Prostate gland (tissue), 2 donors: Measurements from ENCODE around the gene GPX1. TPM values are rescaled to one million over a fixed set of nuclear protein-coding genes. Genes with fewer than 3 reads are reported as not detected.
"Not testable (repeated sequence)": the region's sequence is repeated elsewhere in the genome, so short reads cannot be mapped to it uniquely, and the experiment has no call there.

Experiments
- DNase-seq: peaks from one replicate; pipeline ENCODE4 v3.0.0-alpha.2; 2019; ENCODE audit warnings: low spot score
- H3K27ac ChIP-seq, 2 donors: fragments of 200-600 bp; sonication (generic); 2 replicates each; pipeline ENCODE4 v1.5.1; 2017 to 2019
- H3K27me3 ChIP-seq: fragments of 200-600 bp; sonication (generic); replicated peaks from 2 replicates; pipeline ENCODE4 v1.5.1; 2019; ENCODE audit not compliant: insufficient read depth
- H3K36me3 ChIP-seq, 2 donors: fragments of 200-600 bp; sonication (generic); 1 replicate in 1 of 2; 2 replicates in 1 of 2; pipeline versions ENCODE4 v1.5.1 to v1.8.1; 2017 to 2019
- H3K4me1 ChIP-seq: fragments of 200-600 bp; sonication (generic); replicated peaks from 2 replicates; pipeline ENCODE4 v1.5.1; 2019
- H3K4me3 ChIP-seq, 2 donors: fragments of 200-600 bp; sonication (generic); 2 replicates each; pipeline ENCODE4 v1.5.1; 2017 to 2019
- H3K9me3 ChIP-seq: fragments of 200-600 bp; sonication (generic); 2 replicates; pipeline ENCODE4 v1.5.1; 2017
- CTCF ChIP-seq, 4 experiments: fragments of 200-600 bp in 2 of 4; fragments of 450-650 bp in 2 of 4; sonication (generic) in 2 of 4; IDR thresholded peaks; 1 replicate in 3 of 4; 2 replicates in 1 of 4; pipeline ENCODE4 v1.5.1; 2016 to 2019; ENCODE audit warnings: antibody characterized with exemption in 4 of 4, mild to moderate bottlenecking in 2 of 4, moderate library complexity in 2 of 4
- POLR2A ChIP-seq: fragments of 450-650 bp; IDR thresholded peaks from one replicate; pipeline ENCODE4 v1.6.1; 2016; ENCODE audit warnings: antibody characterized with exemption, mild to moderate bottlenecking
- POLR2AphosphoS5 ChIP-seq: sonication (generic); formaldehyde crosslinking; IDR thresholded peaks from one replicate; pipeline ENCODE4 v1.6.1; 2017; ENCODE audit warnings: antibody characterized with exemption
- WGBS: methylation state at CpG from one replicate; pipeline ENCODE4 v1.1.5; 2018; 5-methylcytosine and 5-hydroxymethylcytosine counted together
- intact Hi-C: fragments of 100-400 bp; cut with DNase I; formaldehyde crosslinking; loops from one replicate; pipeline ENCODE4 v1.14.2; 2022
- total RNA-seq, 2 donors: library from RNA; depleted of rRNA; stranded (reverse); fragments of >200 nt; gene quantifications; one replicate each; pipeline ENCODE4 v1.1.0, GENCODE V29; 2016

The GPX1 gene
- total RNA-seq = 100 to 1,000 TPM; 250 to 279 TPM

DNA sequence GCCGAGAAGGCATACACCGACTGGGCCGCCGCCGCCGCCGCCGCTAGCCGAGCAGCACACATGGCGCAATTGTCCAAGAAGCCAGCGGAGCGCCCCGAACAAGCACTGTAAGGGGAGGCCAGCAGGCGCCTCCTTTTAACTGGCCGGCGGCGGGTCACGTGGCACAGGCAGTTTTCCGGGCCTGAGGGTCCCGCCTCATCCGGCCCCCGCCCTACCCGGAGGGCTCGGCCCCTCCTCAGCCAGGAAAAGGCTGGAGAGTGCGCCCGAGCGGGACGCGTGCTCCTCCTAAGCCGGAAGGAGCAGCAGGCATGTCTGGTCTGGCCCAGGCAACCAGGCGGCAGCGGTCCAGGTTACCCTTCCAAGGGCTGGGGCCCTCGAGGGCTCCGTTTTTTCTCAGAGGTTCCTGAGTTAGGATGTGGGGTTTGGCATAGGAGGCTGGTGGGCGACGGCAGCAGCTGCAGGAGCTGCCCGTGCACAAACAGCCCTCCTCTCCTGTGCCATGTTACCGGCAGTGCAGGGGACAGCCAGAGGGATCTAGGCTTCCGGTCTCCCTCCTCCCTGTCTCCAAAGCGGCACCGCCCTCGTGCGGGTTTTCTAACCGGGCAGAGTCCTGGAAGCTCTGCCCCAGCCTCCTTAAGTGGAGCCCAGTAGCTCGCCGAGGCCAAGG lies at the start of gene GPX1:
TSS of gene GPX1 (minus strand) at position 137 of the 667 bp plus-strand sequence. CDS start at position 62, 75 bp downstream.
- H3K4me1 ChIP-seq = peaks cover 8% of the 10 kb centered on the region
- DNase-seq = peak; percentile 97
- H3K4me3 ChIP-seq = peak within 1 kb of the TSS; percentile 48 to 74
- TF ChIP-seq CTCF (IDR thresholded peaks at IDR 0.05) (peak in 1 of 4 experiments; percentile 33), POLR2A (peak; percentile 98), POLR2AphosphoS5 (peak; percentile 97)
- peaks cover 0 to 10% of the 10 kb centered on the region in 2 donors for H3K36me3 ChIP-seq
- peak within 1 kb of the TSS; percentile 81 to 84 for H3K27ac ChIP-seq
- H3K27me3 ChIP-seq = no peaks in the 10 kb centered on the region
- intact Hi-C loops = loop anchor here (5.0 kb wide), 1 partner anchor 54 kb away; the partner anchor contains the start of genes RHOA and TCTA
- H3K9me3 ChIP-seq = no peaks in the 10 kb centered on the region
- 2% methylated on average over 40 of the region's 46 CpGs for WGBS

GRCh38 chr3:49406571-49407565 lies 48.7 kb upstream of the GPX1 start:
- Histone ChIP-seq H3K27me3 (no peaks in the 10 kb centered on the region), H3K4me1 (no peaks in the 10 kb centered on the region), H3K9me3 (no peaks in the 10 kb centered on the region), H3K27ac (no peak overlapping the region), H3K4me3 (no peak overlapping the region), H3K36me3 (no peaks in the 10 kb centered on the region)
- TF ChIP-seq POLR2AphosphoS5 (no peak), CTCF (IDR thresholded peaks at IDR 0.05) (no peak), POLR2A (no peak)
- DNase-seq = no peak
- intact Hi-C loops = no loop called here
- 66% methylated on average over 17 of the region's 17 CpGs for WGBS

GRCh38 chr3:49405570-49405969 lies 47.4 kb upstream of the GPX1 start:
- H3K4me3 ChIP-seq, intact Hi-C loops, H3K36me3 ChIP-seq, H3K27me3 ChIP-seq, H3K9me3 ChIP-seq, H3K4me1 ChIP-seq, DNase-seq: not testable (repeated sequence)
- peak overlapping the region in 1 of 2 donors; percentile 24 for H3K27ac ChIP-seq
- WGBS = 34% methylated on average over 9 of the region's 9 CpGs

GRCh38 chr3:49403891-49404290 lies 45.7 kb upstream of the GPX1 start:
- intact Hi-C loops = no loop called here
- WGBS = 66% methylated on average over 5 of the region's 5 CpGs
- Histone ChIP-seq H3K9me3 (no peaks in the 10 kb centered on the region), H3K27me3 (no peaks in the 10 kb centered on the region), H3K4me1 (no peaks in the 10 kb centered on the region), H3K4me3 (no peak overlapping the region), H3K36me3 (no peaks in the 10 kb centered on the region), H3K27ac (no peak overlapping the region)
- no peak for DNase-seq
- no peak for TF ChIP-seq POLR2AphosphoS5
- no peak for TF ChIP-seq POLR2A
- TF ChIP-seq CTCF (IDR thresholded peaks at IDR 0.05) = no peak

DNA sequence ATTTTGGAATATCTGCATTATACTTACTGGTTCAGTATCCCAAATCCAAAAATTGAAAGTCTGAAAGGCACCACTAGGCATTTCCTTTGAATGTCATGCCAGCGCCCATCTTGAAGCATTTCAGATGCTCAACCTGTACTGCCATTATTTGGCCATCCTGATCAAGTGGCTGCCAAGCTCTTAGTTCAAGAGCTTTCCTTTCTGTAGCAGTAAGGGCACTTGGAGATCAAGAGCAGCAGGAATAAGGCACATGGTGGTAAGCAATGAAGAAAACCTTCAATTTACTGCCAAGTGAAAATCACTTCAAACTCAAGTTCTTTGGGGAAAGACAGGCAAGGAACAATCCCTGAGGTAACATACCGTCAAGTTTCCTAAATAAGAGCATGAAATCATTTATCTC lies 43.6 kb upstream of the GPX1 start:
- no peak for DNase-seq
- TF ChIP-seq POLR2AphosphoS5 = no peak
- TF ChIP-seq POLR2A = no peak
- TF ChIP-seq CTCF (IDR thresholded peaks at IDR 0.05) = no peak
- Histone ChIP-seq H3K27me3 (no peaks in the 10 kb centered on the region), H3K27ac (no peak overlapping the region), H3K4me3 (no peak overlapping the region), H3K4me1 (no peaks in the 10 kb centered on the region), H3K9me3 (no peaks in the 10 kb centered on the region), H3K36me3 (no peaks in the 10 kb centered on the region)
- intact Hi-C loops = no loop called here
- WGBS = 66% methylated on average over 2 of the region's 2 CpGs
